Breast epithelium (tissue), 4 donors: ENCODE measurements around the gene TMEM270. TPM values are rescaled to one million over a fixed set of nuclear protein-coding genes. Genes with fewer than 3 reads are reported as not detected.

ENCODE experiments used
- DNase-seq, 2 donors: peaks; one replicate each; pipeline ENCODE4 v3.0.0-alpha.2; 2019; ENCODE audit warnings: low spot score in 2 of 2
- H3K27ac ChIP-seq, 2 donors: fragments of 200-600 bp; sonication (generic) in 1 of 2; one replicate each; pipeline ENCODE4 v1.5.1; 2016 to 2019; ENCODE audit warnings: mild to moderate bottlenecking in 1 of 2
- H3K27me3 ChIP-seq, 2 donors: fragments of 200-600 bp; sonication (generic) in 1 of 2; one replicate each; pipeline versions ENCODE4 v1.5.1 to v1.6.0; 2017 to 2019; ENCODE audit warnings: control low read depth in 1 of 2, mild to moderate bottlenecking in 1 of 2
- H3K36me3 ChIP-seq: fragments of 200-600 bp; one replicate; pipeline ENCODE4 v1.5.1; 2019
- H3K4me1 ChIP-seq, 2 donors: fragments of 200-600 bp; sonication (generic); one replicate each; pipeline ENCODE4 v1.5.1; 2016 to 2019; ENCODE audit warnings: control low read depth in 1 of 2
- H3K4me3 ChIP-seq, 3 donors: fragments of 200-600 bp; sonication (generic); 1 replicate in 2 of 3; 2 replicates in 1 of 3; pipeline ENCODE4 v1.5.1; 2016 to 2019; ENCODE audit warnings: mild to moderate bottlenecking in 3 of 3, moderate library complexity in 2 of 3
- H3K9me3 ChIP-seq, 2 donors: fragments of 200-600 bp; sonication (generic) in 1 of 2; one replicate each; pipeline ENCODE4 v1.5.1; 2016 to 2019; ENCODE audit warnings: control low read depth in 1 of 2
- CTCF ChIP-seq, 3 donors: fragments of 450-650 bp; IDR thresholded peaks; one replicate each; pipeline ENCODE4 v1.5.1; 2016 to 2017; ENCODE audit warnings: antibody characterized with exemption in 3 of 3, mild to moderate bottlenecking in 3 of 3, moderate library complexity in 3 of 3
- POLR2A ChIP-seq: fragments of 450-650 bp; IDR thresholded peaks from one replicate; pipeline ENCODE4 v1.6.1; 2016; ENCODE audit warnings: antibody characterized with exemption, mild to moderate bottlenecking, moderate library complexity
- POLR2AphosphoS5 ChIP-seq, 3 donors: sonication (generic); formaldehyde crosslinking; IDR thresholded peaks; one replicate each; pipeline ENCODE4 v1.6.1; 2017; ENCODE audit warnings: antibody characterized with exemption in 3 of 3
- intact Hi-C: fragments of 100-400 bp; cut with DNase I; formaldehyde crosslinking; loops from one replicate; pipeline ENCODE4 v1.15.1; 2023; ENCODE audit warnings: low total_unique reads
- total RNA-seq, 3 donors: library from RNA; depleted of rRNA; stranded (reverse); fragments of >200 nt; gene quantifications; one replicate each; pipeline ENCODE4 v1.1.0, GENCODE V29; 2016

TMEM270 gene
- total RNA-seq, 3 donors from 2014 or later, result not detected

GRCh38 chr7:73824986-73825385 is 36.0 kb upstream of the TMEM270 start:
- Histone ChIP-seq H3K4me1 (peaks cover 3 to 19% of the 10 kb centered on the region in 2 donors), H3K4me3 (no peak overlapping the region), H3K36me3 (no peaks in the 10 kb centered on the region), H3K9me3 (no peaks in the 10 kb centered on the region), H3K27ac (peak overlapping the region; percentile 95), H3K27me3 (no peaks in the 10 kb centered on the region)
- TF ChIP-seq POLR2A (no peak), POLR2AphosphoS5 (IDR thresholded peaks at IDR 0.05) (peak in 1 of 3 donors; percentile 22)
- peak; percentile 69 to 74 for DNase-seq
- intact Hi-C loops, result no loop called here

- DNase-seq, result peak; percentile 81 to 91
- Histone ChIP-seq H3K27me3 (no peaks in the 10 kb centered on the region), H3K4me3 (peak overlapping the region in 2 of 3 donors; percentile 22 to 49), H3K27ac (peak overlapping the region; percentile 95), H3K36me3 (no peaks in the 10 kb centered on the region), H3K9me3 (no peaks in the 10 kb centered on the region), H3K4me1 (peaks cover 3 to 19% of the 10 kb centered on the region in 2 donors)
- intact Hi-C loops, result no loop called here
- TF ChIP-seq POLR2AphosphoS5 (IDR thresholded peaks at IDR 0.05) (peak in 2 of 3 donors; percentile 44 to 67), POLR2A (no peak)
These were observed 33.3 kb upstream of the TMEM270 start for GRCh38 chr7:73827567-73828106.

GRCh38 chr7:73828107-73828803 is 32.7 kb upstream of the TMEM270 start:
- DNase-seq, result no peak
- peaks cover 3 to 16% of the 10 kb centered on the region in 2 donors for H3K4me1 ChIP-seq
- intact Hi-C loops, result no loop called here
- H3K36me3 ChIP-seq, result no peaks in the 10 kb centered on the region
- peak overlapping the region in 2 of 3 donors; percentile 22 to 49 for H3K4me3 ChIP-seq
- H3K27ac ChIP-seq, result peak overlapping the region; percentile 95
- H3K9me3 ChIP-seq, result no peaks in the 10 kb centered on the region
- no peak for TF ChIP-seq POLR2A
- TF ChIP-seq CTCF (IDR thresholded peaks at IDR 0.05), result no peak
- no peak for TF ChIP-seq POLR2AphosphoS5 (IDR thresholded peaks at IDR 0.05)
- H3K27me3 ChIP-seq, result no peaks in the 10 kb centered on the region

- no peak for DNase-seq
- Histone ChIP-seq H3K27me3 (no peaks in the 10 kb centered on the region), H3K4me3 (peak overlapping the region in 1 of 3 donors; percentile 64), H3K27ac (peak overlapping the region; percentile 95), H3K36me3 (no peaks in the 10 kb centered on the region), H3K9me3 (no peaks in the 10 kb centered on the region), H3K4me1 (peaks cover 3 to 16% of the 10 kb centered on the region in 2 donors)
- intact Hi-C loops, result no loop called here
- TF ChIP-seq CTCF (IDR thresholded peaks at IDR 0.05) (no peak), POLR2AphosphoS5 (IDR thresholded peaks at IDR 0.05) (no peak), POLR2A (no peak)
These were observed 32.0 kb upstream of the TMEM270 start for GRCh38 chr7:73828972-73829371.

GRCh38 chr7:73829505-73829904 is 31.5 kb upstream of the TMEM270 start:
- peaks cover 3 to 16% of the 10 kb centered on the region in 2 donors for H3K4me1 ChIP-seq
- no peak for TF ChIP-seq POLR2AphosphoS5 (IDR thresholded peaks at IDR 0.05)
- no peak for TF ChIP-seq CTCF (IDR thresholded peaks at IDR 0.05)
- TF ChIP-seq POLR2A, result no peak
- H3K27ac ChIP-seq, result peak overlapping the region; percentile 95
- no peak for DNase-seq
- intact Hi-C loops, result no loop called here
- no peaks in the 10 kb centered on the region for H3K9me3 ChIP-seq
- no peaks in the 10 kb centered on the region for H3K36me3 ChIP-seq
- peak overlapping the region in 2 of 3 donors; percentile 64 to 65 for H3K4me3 ChIP-seq
- H3K27me3 ChIP-seq, result no peaks in the 10 kb centered on the region
